GM12892 (cell line): ENCODE data around the gene NMRAL1. TPM values are rescaled to one million over a fixed set of nuclear protein-coding genes. Genes with fewer than 3 reads are reported as not detected.

Source experiments
- DNase-seq: peaks from one replicate; pipeline ENCODE4 v3.0.0; 2011; ENCODE audit not compliant: insufficient read length
- FAIRE-seq: peaks from 2 replicates; lab custom pipeline; 2011; peaks lifted over from hg19 to GRCh38; lab: Jason Lieb, UNC
- POLR2A ChIP-seq: IDR thresholded peaks from 2 replicates; pipeline ENCODE4 v1.6.1; 2011; ENCODE audit warnings: low read depth, low read length, control low read depth
- POLR2AphosphoS5 ChIP-seq: IDR thresholded peaks from 2 replicates; pipeline ENCODE4 v1.6.1; 2011; ENCODE audit warnings: low read depth, low read length, control low read depth
- TAF1 ChIP-seq: IDR thresholded peaks from 2 replicates; pipeline ENCODE4 v1.6.1; 2011; ENCODE audit warnings: low read depth, mild to moderate bottlenecking, control low read depth, low read length, borderline replicate concordance
- polyA plus RNA-seq: library from polyadenylated mRNA; unstranded; fragments of >200 nt; gene quantifications from one replicate; pipeline ENCODE4 v1.2.1, GENCODE V29; 2012; ENCODE audit warnings: missing spikeins, inconsistent platforms; ENCODE audit not compliant: missing spikeins

NMRAL1 gene
- 45.9 TPM for polyA plus RNA-seq

- DNase-seq, result peak; percentile 83
- TF ChIP-seq POLR2AphosphoS5, result peak; percentile 76
- no peak for TF ChIP-seq TAF1
- peak; percentile 89 for TF ChIP-seq POLR2A
- FAIRE-seq, result peak; percentile 62
Measured at GRCh38 chr16:4474192-4474961, at the start of gene NMRAL1. Gene NMRAL1 (minus strand): TSS chr16:4474625. CDS start chr16:4474132, 493 bp downstream.

DNA sequence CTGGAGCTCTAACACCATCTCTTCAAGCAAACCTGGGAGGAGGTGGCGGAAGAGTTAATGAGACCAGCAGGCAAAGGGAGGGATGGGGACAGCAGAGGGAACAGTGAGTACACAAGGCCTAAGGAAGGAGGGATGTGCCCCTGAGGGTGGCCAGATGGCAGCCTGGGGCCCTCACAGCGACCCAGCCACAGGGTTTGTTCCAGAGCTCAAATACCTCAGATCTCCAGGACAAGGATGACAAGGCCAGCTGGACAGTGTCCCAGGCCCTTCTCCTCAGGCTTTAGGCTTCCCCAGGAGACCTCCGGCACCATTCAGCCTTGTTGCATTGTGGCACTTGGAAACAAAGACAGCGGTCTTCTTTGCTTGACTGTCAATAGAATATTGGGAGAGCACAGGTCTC is 49.3 kb upstream of the NMRAL1 start:
- no peak for FAIRE-seq
- DNase-seq, result no peak
- TF ChIP-seq POLR2A (no peak), TAF1 (no peak), POLR2AphosphoS5 (no peak)

GRCh38 chr16:4522051-4522581 is 47.7 kb upstream of the NMRAL1 start:
- FAIRE-seq (no peak), DNase-seq (no peak)
- TF ChIP-seq TAF1 (no peak), POLR2A (no peak), POLR2AphosphoS5 (no peak)

DNA sequence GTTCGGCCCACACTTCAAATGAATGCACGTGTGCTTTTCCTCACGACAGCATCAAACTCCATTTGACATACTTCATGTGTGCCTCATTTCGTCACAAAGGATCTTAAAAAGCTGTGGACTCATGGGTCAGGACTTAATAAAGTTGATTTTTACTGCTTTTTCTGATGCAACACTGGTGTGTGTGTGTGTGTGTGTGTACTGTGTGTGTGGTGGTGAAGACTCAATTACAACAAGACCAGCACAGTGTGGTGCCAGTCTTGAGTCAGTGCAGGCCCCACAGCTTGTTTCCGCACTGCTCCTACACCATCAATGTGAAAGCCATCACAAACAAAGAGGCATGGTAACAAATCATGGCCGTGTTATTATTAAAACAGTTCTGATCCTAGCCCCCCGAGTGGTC is 46.5 kb upstream of the NMRAL1 start:
- TF ChIP-seq TAF1, result no peak
- TF ChIP-seq POLR2AphosphoS5, result no peak
- TF ChIP-seq POLR2A, result no peak
- FAIRE-seq (no peak), DNase-seq (no peak)

- no peak for TF ChIP-seq TAF1
- no peak for TF ChIP-seq POLR2A
- no peak for TF ChIP-seq POLR2AphosphoS5
- FAIRE-seq, result no peak
- DNase-seq, result no peak
Measured at GRCh38 chr16:4519274-4520058, 45.0 kb upstream of the NMRAL1 start.

- TF ChIP-seq POLR2AphosphoS5 (no peak), POLR2A (no peak)
- FAIRE-seq (no peak), DNase-seq (no peak)
Measured at GRCh38 chr16:4517812-4518680, 43.6 kb upstream of the NMRAL1 start.

DNA sequence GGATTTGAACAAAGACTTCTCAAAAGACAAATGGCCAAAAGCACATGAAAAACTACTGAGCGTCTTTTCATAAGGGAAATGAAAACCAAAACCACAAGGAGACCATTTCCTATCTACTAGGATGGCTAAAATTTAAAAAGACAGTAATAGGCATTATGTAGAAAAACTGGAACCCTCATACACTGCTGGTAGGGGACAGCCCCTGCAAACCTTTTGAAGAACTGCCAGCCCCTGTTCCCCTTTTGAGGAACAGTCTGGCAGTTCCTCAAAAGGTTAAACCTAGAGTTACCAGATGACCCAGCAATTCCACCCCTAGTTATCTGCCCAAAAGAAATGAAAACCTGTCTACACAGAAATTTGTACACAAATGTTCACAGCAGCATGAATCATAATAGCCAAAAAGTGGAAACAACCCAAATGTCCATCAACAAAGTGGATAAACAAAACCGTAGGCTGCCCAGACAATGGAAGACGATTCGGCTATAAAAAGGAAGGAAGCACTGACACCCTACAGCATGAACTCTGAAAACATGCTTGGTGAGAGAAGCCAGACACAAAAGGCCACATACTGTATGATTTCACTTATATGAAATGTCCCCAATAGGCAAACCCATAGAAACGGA is 41.3 kb upstream of the NMRAL1 start:
- FAIRE-seq (peak; percentile 78), DNase-seq (no peak)
- TF ChIP-seq TAF1 (no peak), POLR2A (no peak), POLR2AphosphoS5 (no peak)

GRCh38 chr16:4514606-4515005 is 40.2 kb upstream of the NMRAL1 start:
- DNase-seq (no peak), FAIRE-seq (peak; percentile 90)

GRCh38 chr16:4513881-4514280 is 39.5 kb upstream of the NMRAL1 start:
- DNase-seq (no peak), FAIRE-seq (no peak)
- TF ChIP-seq POLR2A (no peak), POLR2AphosphoS5 (no peak), TAF1 (no peak)

More at GRCh38 chr16:4514606-4515005, 40.2 kb upstream of the NMRAL1 start:
- TF ChIP-seq POLR2AphosphoS5 (no peak), TAF1 (no peak), POLR2A (no peak)
